NB4 (cell line): Measurements from ENCODE around the gene ZNF26.
"Not testable (repeated sequence)": the region's sequence is repeated elsewhere in the genome, so short reads cannot be mapped to it uniquely, and the experiment has no call there.

ENCODE experiments used
- DNase-seq: peaks from one replicate; pipeline ENCODE4 v3.0.0; 2010; ENCODE audit warnings: low read depth
- H3K4me3 ChIP-seq: one replicate; pipeline ENCODE4 v1.5.1; 2011; ENCODE audit warnings: mild to moderate bottlenecking, low read depth, low read length, moderate library complexity
- MYC ChIP-seq: IDR thresholded peaks from 2 replicates; pipeline ENCODE4 v1.6.1; 2011; ENCODE audit warnings: low read depth, low read length
- POLR2A ChIP-seq: IDR thresholded peaks from 2 replicates; pipeline ENCODE4 v1.6.1; 2011; ENCODE audit warnings: mild to moderate bottlenecking; ENCODE audit not compliant: insufficient read length; ENCODE audit errors: extremely low read depth
- TF ChIP-seq, protein P1 (sequence below): IDR thresholded peaks from 2 replicates; pipeline ENCODE4 v1.6.1; 2011; ENCODE audit warnings: low read depth, low read length
- TF ChIP-seq, protein P2 (sequence below): IDR thresholded peaks from one replicate; pipeline ENCODE4 v1.5.1; 2012; ENCODE audit warnings: low read depth, low read length

Gene ZNF26, protein sequence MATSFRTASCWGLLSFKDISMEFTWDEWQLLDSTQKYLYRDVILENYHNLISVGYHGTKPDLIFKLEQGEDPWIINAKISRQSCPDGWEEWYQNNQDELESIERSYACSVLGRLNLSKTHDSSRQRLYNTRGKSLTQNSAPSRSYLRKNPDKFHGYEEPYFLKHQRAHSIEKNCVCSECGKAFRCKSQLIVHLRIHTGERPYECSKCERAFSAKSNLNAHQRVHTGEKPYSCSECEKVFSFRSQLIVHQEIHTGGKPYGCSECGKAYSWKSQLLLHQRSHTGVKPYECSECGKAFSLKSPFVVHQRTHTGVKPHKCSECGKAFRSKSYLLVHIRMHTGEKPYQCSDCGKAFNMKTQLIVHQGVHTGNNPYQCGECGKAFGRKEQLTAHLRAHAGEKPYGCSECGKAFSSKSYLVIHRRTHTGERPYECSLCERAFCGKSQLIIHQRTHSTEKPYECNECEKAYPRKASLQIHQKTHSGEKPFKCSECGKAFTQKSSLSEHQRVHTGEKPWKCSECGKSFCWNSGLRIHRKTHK

DNA sequence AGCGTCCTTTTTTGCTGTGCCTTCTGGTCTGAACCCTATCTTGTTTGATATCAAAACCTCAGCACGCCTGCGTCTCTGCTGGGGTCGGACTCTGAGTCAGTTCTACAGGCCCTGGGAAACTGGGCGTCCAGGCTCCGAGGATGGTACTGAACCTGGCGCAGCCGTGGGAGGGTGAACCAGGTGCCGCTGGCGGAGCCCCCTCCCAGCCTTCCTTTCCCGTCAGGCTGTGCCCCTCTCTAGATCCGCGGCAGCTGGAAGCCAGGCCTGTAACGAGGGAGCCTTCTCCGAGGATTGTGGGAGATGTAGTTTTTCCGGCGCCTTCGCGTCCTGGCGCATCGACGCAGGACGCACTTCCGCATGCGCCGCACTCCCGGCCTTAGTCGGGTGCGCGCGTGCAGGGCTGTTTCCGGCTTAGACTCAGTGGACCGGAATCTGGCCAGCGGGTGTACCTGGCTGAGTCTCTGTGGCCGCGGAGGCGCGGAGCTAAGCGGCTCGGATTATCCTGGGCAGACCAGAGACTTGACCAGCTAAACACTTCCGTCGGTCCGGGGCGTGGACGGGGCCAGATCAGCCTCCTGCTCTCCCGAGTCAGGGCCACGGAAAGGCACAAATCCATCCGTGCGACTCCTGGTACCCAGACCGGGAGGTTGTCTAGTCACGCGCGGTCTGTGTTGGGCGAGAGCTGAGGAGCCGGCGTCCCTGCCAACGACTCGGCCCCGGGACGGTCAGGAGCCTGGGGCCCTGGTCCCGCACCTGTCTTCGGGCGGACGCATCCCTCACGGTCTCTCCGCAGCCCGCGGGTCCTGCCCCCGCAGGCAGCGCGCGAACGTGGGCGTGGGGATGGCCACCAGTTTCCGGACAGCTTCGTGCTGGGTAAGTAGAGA, at the start of gene ZNF26:
Gene ZNF26, plus strand, starts transcription at position 367 of the 884 bp plus-strand sequence. Its CDS starts 474 bp downstream, at position 841.
- peak; percentile 97 for DNase-seq
- TF ChIP-seq, protein P1, sequence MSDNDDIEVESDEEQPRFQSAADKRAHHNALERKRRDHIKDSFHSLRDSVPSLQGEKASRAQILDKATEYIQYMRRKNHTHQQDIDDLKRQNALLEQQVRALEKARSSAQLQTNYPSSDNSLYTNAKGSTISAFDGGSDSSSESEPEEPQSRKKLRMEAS = peak; percentile 95
- TF ChIP-seq, protein P2, sequence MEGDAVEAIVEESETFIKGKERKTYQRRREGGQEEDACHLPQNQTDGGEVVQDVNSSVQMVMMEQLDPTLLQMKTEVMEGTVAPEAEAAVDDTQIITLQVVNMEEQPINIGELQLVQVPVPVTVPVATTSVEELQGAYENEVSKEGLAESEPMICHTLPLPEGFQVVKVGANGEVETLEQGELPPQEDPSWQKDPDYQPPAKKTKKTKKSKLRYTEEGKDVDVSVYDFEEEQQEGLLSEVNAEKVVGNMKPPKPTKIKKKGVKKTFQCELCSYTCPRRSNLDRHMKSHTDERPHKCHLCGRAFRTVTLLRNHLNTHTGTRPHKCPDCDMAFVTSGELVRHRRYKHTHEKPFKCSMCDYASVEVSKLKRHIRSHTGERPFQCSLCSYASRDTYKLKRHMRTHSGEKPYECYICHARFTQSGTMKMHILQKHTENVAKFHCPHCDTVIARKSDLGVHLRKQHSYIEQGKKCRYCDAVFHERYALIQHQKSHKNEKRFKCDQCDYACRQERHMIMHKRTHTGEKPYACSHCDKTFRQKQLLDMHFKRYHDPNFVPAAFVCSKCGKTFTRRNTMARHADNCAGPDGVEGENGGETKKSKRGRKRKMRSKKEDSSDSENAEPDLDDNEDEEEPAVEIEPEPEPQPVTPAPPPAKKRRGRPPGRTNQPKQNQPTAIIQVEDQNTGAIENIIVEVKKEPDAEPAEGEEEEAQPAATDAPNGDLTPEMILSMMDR = no peak
- peak; percentile 86 for TF ChIP-seq POLR2A
- peak; percentile 98 for TF ChIP-seq MYC

DNA sequence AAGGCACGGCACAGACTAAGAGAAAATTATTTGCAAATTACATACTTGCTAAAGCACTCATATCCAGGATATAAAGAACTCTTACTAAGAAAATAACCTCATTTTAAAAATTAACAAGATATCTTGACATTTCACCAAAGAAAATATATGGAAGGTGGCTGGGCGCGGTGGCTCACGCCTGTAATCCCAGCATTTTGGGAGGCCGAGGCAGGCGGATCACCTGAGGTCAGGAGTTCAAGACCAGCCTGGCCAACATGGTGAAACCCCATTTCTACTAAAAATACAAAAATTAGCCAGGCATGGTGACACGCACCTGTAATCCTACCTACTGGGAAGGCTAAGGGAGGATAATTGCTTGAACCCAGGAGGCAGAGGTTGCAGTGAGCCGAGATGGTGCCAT, 49.2 kb upstream of the ZNF26 start:
- not testable (repeated sequence) for H3K4me3 ChIP-seq, DNase-seq

More for the DNA sequence above, at the start of gene ZNF26:
- peak within 1 kb of the TSS; percentile 91 for H3K4me3 ChIP-seq

DNA sequence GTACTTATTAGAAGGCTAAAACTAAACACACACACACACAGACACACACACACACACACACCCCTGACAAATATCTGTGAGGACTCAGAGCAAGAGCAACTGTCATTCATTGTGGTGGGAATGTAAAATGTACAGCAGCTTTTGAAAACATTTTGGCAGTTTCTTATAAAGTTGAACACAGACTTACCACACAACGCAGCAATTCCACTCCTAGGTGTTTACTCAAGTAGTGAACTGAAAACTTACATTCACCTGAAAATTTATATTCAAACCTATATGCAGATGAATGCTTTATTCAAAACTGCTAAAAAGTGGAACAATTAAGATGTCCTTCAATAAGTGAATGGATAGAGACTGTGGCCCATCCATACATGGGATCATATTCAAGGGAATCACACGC, 48.7 kb upstream of the ZNF26 start:
- no peak overlapping the region for H3K4me3 ChIP-seq
- DNase-seq = no peak
- TF ChIP-seq, protein P1 = no peak
- TF ChIP-seq MYC (no peak), POLR2A (no peak)
- TF ChIP-seq, protein P2 = no peak

DNA sequence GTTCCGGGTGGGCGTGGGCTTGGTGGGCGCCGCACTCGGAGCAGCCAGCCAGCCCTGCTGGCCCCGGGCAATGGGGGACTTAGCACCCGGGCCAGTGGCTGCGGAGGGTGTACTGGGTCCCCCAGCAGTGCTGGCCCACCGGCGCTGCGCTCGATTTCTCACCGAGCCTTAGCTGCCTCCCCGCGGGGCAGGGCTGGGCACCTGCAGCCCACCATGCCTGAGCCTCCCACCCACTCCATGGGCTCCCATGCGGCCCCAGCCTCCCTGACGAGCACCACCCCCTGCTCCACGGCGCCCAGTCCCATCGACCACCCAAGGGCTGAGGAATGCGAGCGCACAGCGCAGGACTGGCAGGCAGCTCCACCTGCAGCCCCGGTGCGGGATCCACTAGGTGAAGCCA, 47.4 kb upstream of the ZNF26 start:
- DNase-seq = not testable (repeated sequence)

DNA sequence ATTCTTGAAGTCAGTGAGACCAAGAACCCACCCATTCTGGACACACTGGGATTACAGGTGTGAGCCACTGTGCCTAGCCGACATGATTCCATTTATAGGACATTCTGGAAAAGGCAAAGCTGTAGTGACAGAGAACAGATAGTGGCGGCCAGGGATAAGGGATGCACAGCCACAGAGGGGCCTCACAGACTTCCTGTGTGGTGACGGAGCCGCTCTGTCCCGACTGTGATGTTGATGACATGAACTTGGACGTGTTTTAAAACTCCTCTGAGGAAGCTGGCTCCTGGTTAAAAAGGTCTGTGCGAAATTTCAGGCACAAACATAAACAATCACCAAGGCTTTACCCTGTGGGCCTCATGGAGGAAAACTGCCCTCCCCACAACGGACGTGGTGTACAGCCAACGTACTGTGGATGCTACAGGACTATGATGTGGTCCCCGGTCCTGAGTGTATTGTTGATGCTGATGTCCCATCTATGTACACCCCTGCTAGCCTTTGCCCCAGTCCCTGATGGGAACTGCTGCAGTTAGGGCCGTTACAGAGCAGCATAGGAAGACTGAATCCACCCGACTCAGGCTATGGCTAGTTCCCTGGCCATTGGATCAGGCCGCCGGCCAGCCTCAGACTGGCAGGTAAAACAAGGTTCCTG, 46.0 kb upstream of the ZNF26 start:
- H3K4me3 ChIP-seq = no peak overlapping the region
- TF ChIP-seq MYC (no peak), POLR2A (no peak)
- TF ChIP-seq, protein P1 = no peak
- TF ChIP-seq, protein P2 = no peak

More for the DNA sequence above, 47.4 kb upstream of the ZNF26 start:
- not testable (repeated sequence) for H3K4me3 ChIP-seq

DNA sequence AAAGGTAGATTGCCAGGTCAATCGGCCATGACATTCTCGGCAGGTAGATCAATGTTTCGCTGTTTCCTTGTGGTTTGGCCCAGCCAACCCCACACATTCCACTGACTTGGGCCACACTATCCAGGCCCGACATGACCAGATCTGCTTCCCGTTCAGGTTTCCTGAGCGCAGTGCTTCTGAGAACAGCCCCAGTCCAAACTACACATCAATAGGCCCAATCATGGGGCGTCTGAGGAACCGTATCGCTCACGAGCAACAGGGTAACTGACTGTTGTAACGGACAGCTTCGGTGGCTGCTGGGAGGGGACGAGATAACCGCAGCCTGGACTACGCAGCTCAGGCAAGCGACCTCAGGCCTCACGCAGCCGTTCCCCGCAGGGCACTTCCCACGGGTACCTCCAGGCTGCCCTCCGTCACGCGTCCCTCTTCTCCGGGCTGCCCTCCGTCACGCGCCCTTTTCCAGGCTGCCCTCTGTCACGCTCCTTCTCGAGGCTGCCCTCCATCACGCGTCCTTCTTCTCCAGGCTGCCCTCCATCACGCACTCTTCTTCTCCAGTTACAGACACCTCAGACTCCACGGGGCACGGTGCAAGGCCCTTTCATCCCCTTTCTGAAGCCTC, 44.7 kb upstream of the ZNF26 start:
- H3K4me3 ChIP-seq = no peak overlapping the region
- DNase-seq = no peak
- TF ChIP-seq, protein P2 = no peak
- TF ChIP-seq, protein P1 = no peak
- TF ChIP-seq MYC (no peak), POLR2A (no peak)

More for the DNA sequence above, 46.0 kb upstream of the ZNF26 start:
- no peak for DNase-seq
